ENCODE results near the gene SLC22A16.

Gene SLC22A16

GRCh38 chr6:110378552-110378951, 97.9 kb downstream of the SLC22A16 start:
- H3K36me3 ChIP-seq (ENCODE audit: insufficient read depth, low read length) = no peaks in the 10 kb centered on the region
- no peak overlapping the region for H3K4me3 ChIP-seq (ENCODE audit: low read depth, low read length, poor library complexity, severe bottlenecking)
- H3F3A ChIP-seq (ENCODE audit: insufficient read depth, low read length) = no peaks in the 10 kb centered on the region
- H3K27ac ChIP-seq (ENCODE audit: low read depth, low read length, poor library complexity, severe bottlenecking) = no peak overlapping the region
- H3K4me2 ChIP-seq (ENCODE audit: low read length) = no peak overlapping the region
- TF ChIP-seq CTCF (IDR thresholded peaks at IDR 0.05; ENCODE audit: low read length) (no peak), EZH2 (IDR thresholded peaks at IDR 0.05; ENCODE audit: borderline replicate concordance, low read length) (no peak)
- H3K9me2 ChIP-seq (ENCODE audit: low read depth, low read length) = no peaks in the 10 kb centered on the region
- H3K4me1 ChIP-seq (ENCODE audit: insufficient read depth, low read length, severe bottlenecking) = no peaks in the 10 kb centered on the region
- no peaks in the 10 kb centered on the region for H3K79me2 ChIP-seq (ENCODE audit: insufficient read depth, low read length)
- H3K27me3 ChIP-seq (ENCODE audit: insufficient read depth, low read length) = no peaks in the 10 kb centered on the region
- H3K9ac ChIP-seq (ENCODE audit: low read length) = no peak overlapping the region
- H3K9me3 ChIP-seq (ENCODE audit: low read length) = no peaks in the 10 kb centered on the region
- no peak overlapping the region for H2AFZ ChIP-seq (ENCODE audit: low read length)
- no peaks in the 10 kb centered on the region for H4K20me1 ChIP-seq (ENCODE audit: insufficient read depth, low read length)
